8988T (cell line): ENCODE results near the gene SSTR5.

ENCODE experiments used
- DNase-seq: peaks from one replicate; pipeline ENCODE4 v3.0.0; 2011

Gene SSTR5

GRCh38 chr16:1093284-1094123 is 21.0 kb downstream of the SSTR5 start:
- no peak for DNase-seq

GRCh38 chr16:1094124-1094479 is 21.6 kb downstream of the SSTR5 start:
- DNase-seq: no peak

GRCh38 chr16:1094601-1095449 is 22.3 kb downstream of the SSTR5 start:
- DNase-seq: no peak

GRCh38 chr16:1095450-1096168 is 23.1 kb downstream of the SSTR5 start:
- DNase-seq: no peak

- no peak for DNase-seq
Measured at GRCh38 chr16:1096169-1097082, 23.9 kb downstream of the SSTR5 start, which contains the start of gene C1QTNF8. TSS of gene C1QTNF8 (minus strand) at chr16:1096244. CDS start at chr16:1094922, 1,322 bp downstream.

GRCh38 chr16:1097156-1097555 is 24.6 kb downstream of the SSTR5 start:
- DNase-seq: no peak

GRCh38 chr16:1097800-1098199 is 25.3 kb downstream of the SSTR5 start:
- DNase-seq: no peak

- DNase-seq: no peak
Measured at GRCh38 chr16:1098266-1098991, 25.9 kb downstream of the SSTR5 start.

- no peak for DNase-seq
Measured at GRCh38 chr16:1099189-1100083, 26.9 kb downstream of the SSTR5 start.

- DNase-seq: no peak
Measured at GRCh38 chr16:1100084-1100800, 27.7 kb downstream of the SSTR5 start.

GRCh38 chr16:1101133-1101532 is 28.6 kb downstream of the SSTR5 start:
- DNase-seq: no peak

GRCh38 chr16:1101573-1102332 is 29.2 kb downstream of the SSTR5 start:
- DNase-seq: no peak

- DNase-seq: no peak
Measured at GRCh38 chr16:1102333-1102700, 29.8 kb downstream of the SSTR5 start.

- peak; percentile 89 for DNase-seq
Measured at GRCh38 chr16:1102921-1103635, 30.5 kb downstream of the SSTR5 start.

GRCh38 chr16:1103636-1103980 is 31.1 kb downstream of the SSTR5 start:
- DNase-seq: no peak

- DNase-seq: peak; percentile 99
Measured at GRCh38 chr16:1105888-1106620, 33.5 kb downstream of the SSTR5 start.

GRCh38 chr16:1106659-1107058 is 34.1 kb downstream of the SSTR5 start:
- no peak for DNase-seq

GRCh38 chr16:1107141-1107540 is 34.6 kb downstream of the SSTR5 start:
- DNase-seq: no peak
